Stimulated activated CD8-positive, alpha-beta memory T cell treated with anti-CD3 and anti-CD28 coated beads, Interleukin-15, amount 100 ng/mL, for 48 hours (primary cell): Measurements from ENCODE around the gene CD3D.
"Not testable (repeated sequence)": the region's sequence is repeated elsewhere in the genome, so short reads cannot be mapped to it uniquely, and the experiment has no call there.

Experiments
- DNase-seq, 2 donors: peaks; one replicate each; pipeline ENCODE4 v3.0.0-alpha.2; 2020; ENCODE audit warnings: low read depth in 2 of 2

Gene CD3D

DNA sequence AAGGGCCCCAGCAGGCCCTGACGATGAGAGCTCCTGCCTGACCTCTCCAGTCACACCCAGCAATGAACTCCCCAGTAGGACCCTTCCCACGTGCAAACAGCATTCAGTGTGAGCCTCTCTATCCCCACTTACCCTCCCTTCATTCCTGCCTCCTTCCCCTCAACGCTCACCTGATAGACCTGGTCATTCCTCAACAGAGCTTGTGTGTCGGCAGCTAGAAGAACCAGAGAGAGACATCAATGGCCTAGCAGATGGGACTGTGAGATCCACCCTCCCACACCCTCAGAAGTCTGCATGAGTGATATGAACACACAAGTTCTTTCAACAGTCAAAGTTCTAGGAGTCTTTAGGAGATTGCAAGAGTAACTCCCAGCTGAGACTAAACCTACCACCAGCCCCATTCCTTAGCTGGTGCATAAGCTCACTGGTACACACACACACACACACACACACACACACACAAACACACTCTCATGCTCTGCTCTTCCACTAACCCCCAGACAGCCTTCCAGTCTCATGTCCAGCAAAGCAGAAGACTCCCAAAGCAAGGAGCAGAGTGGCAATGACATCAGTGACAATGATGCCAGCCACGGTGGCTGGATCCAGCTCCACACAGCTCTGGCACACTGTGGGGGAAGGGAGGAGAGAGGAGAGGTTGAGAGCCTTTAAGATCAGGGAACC is 3.1 kb downstream of the CD3D start:
- no peak for DNase-seq

DNA sequence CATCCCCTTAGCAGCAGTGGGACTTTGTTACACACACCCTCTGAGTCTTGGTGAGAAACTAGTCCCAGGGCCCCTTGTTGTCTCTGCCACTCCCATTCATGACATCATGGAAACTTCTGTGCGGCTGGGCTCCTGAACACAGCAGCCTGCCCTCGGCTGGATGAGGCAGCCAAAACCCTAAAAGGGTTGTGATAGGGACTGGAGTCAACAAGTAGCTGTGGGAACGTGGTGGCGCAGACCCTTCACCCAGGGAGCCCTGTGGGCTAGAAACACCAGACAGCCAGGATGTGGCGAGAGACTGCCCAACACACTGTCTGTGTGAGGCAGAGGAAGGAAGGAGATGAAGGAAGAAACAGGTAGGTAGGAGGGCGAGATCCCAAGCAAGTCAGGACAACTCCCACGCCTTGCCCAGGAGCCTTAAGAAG is 3.9 kb downstream of the CD3D start:
- peak; percentile 82 to 87 for DNase-seq

DNA sequence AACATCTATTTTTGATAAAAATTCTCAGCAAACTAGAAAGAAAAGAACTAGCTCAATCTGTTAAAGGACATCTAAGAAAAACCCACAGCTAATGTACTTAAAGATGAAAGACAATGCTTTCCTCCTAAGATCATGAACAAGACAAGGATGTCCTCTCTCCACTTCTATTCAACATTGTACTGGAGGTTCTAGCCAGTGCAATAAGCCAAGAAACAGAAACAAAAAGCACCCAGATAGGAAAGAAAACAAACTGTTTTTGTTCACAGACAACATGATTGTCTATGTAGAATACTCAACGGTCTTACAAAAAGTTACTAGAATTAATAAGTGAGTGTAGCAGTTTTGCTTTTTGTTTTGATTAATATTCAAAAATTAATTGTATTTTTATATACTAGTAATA is 7.8 kb downstream of the CD3D start:
- DNase-seq, result no peak

DNA sequence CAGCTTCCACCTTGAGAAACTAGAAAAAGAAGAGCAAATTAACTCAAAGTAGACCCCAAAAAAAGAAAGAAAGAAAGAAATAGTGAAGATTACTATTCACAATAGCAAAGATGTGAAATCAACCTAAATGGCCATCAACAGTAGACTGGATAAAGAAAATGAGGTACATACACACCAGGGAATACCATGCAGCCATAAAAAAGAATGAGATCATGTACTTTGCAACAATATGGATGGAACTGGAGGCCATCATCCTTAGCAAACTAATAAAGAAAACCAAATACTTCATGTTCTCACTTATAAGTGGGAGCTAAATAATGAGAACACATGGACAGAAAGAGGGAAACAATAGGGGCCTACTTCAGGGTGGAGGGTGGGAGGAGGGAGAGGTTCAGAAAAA is 13.8 kb downstream of the CD3D start:
- no peak for DNase-seq

DNA sequence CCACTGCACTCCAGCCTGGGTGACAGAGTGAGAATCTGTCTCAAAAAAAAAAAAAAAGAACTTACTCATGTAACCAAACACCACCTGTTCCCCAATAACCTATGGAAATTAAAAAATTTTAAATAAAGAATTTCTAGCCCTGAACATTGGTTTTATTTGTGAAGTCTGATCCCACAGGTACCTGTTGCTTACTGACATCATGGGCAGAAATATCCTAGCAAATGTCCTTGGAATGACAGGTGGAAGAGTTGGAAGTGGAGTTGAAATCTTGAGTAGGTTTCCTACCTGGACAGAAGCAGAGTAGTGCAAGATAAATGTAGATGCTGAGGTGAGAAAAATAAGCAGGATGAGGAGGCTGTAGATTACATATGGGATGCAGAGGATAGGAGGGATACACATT is 17.2 kb downstream of the CD3D start:
- no peak for DNase-seq

DNA sequence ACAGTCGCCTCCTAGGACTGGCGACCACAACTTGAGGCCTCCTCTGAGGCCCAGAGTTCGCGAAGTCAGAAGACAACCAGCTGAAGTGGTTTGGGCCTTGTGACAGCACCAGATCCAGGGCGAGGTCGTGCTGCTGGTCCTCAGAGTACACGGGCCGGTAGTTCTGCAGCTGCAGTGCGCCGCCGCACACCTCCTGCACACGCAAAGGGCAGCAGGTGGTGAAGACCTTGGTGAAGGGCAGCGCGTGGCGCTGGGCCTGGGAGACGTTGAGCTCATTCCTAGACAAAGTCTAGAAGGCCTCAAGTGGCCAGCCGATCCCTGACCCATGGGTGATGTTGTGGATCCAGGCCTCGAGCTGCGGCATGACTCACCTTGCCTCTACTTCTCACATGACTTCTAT is 19.8 kb downstream of the CD3D start:
- no peak for DNase-seq

DNA sequence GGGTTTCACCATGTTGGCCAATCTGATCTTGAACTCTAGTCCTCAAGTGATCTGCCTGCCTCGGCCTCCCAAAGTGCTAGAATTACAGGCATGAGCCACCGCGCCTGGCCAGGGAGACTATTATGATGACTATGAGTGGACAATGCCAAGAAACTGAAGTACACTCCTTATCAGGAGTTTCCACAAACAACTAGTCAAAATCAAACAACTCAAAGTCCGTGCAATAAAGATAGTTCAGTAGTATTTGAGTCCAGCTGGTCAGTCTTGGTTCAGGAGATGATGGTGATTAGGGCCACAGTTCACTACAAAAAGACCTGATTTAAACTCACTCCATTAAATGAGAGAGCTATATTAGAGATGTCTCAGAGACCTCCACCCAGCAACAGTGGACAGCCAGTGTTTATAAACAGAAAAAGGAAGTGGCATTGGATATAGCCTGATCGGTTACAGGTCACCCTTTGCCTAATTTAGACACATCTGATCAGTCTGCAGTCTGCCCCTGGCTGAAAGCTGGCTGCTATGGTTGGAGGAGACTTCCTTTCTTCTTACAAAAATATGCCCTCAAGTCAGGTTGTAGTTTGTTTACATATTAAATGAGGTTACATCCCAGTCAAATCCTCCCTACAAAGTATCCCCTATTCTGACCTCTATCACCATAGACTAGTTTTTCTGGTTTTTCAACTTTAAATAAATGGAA is 21.0 kb downstream of the CD3D start:
- DNase-seq, result no peak

DNA sequence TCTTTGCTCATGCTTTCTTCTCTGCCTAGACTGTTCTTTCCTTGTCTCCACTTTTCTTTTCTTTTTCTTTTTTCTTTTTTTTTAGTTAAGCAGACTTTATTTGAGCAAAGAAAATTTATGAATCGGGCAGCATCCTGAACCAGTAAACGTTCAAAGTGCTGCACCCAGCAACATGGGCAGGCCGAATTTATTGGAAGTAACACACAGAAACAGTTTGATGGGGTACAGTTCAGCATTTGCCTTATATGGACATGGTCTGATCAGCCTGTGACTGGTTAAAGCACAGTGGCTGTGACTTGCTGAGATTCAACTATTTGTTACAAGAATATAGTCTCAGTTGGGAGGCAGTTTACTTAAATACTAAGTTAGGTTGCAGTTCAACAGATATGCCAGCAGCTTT is 22.0 kb downstream of the CD3D start:
- no peak for DNase-seq

DNA sequence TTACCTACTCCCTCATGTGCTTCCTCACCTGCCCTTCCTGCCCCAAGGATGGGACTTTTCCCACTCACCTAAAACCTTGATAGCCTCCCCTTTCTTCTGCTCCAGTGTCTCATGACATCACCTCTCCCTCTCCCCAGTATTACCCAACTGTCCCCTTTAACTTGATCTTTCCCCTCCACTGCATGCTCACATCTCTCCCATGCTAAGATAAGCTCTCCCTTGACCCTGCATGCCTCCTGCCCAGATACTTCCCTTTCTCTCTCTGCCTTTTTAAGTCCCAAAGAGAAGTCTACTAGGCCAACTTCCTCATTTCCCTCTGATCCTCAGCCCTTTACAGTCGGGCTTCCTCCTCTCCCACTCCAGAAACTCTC is 23.2 kb downstream of the CD3D start:
- DNase-seq, result no peak

DNA sequence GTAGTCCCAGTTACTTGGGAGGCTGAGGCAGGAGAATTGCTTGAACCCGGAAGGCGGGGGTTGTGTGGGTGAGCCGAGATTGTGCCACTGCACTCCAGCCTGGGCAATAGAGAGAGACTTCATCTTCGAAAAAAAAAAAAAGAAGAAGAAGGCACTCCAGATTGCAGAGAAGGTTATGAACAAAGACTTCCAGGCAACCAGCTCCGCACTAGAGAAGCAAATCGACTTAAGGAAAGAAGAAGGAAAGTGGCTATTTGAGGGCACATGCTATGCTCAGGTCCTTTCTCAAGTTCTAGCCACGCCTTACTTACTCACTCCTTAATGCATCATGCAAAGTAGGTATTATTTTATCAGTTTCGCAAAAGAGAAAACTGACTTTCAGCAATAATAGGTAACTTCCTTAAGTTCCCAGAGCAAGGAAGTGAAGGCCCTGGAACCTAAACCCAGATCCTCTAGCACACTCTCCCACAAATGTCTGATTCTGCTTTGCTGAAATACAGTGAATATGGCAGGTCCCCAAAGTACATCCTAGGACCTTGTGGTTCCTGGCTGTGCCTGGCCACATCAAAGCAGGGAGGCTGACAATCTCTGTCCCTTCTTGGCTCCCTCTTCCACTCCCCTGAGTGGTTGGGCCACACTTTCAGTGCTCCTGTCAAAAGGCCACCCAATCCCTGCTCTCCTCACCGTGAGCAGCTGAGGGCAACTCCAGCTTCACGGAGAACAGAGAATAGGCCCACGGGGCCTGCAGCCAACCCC is 23.7 kb downstream of the CD3D start:
- no peak for DNase-seq

DNA sequence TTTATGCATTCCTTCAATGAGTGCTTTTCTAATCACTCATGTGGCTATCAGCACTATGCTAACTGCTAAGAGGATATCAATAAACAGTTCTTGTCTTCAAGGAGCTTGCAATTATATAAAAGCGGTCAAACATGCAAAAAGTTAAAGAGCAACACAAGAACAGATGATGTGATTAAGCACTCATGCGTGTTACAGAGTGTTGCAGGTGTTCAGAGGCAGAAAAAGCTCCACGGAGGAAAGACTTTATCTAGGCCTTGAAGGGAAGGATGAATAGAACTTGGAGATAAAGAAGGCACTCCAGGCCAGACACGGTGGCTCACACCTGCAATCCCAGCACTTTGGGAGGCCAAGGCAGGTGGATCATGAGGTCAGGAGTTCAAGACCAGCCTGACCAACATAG is 24.4 kb downstream of the CD3D start:
- DNase-seq, result no peak

DNA sequence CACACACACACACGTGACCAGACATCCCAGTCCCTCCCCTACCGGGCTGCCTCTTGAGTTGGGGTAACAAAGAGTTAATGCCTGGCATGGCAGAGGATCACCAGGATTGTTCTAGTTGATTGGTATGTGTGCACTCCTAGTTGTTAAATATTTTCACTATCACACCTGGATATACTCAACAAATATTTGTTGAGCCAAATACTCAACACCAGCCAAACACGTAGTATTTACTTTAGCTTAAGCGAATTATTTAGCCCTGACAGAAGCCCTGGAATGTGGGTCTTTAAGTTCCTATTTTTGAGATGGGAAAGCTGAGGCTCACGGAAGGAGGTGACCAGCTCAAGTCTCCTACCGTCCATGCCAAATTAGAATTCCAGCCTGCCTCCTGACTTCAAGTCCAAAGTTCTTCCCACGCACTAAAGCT is 27.5 kb downstream of the CD3D start:
- DNase-seq, result no peak

DNA sequence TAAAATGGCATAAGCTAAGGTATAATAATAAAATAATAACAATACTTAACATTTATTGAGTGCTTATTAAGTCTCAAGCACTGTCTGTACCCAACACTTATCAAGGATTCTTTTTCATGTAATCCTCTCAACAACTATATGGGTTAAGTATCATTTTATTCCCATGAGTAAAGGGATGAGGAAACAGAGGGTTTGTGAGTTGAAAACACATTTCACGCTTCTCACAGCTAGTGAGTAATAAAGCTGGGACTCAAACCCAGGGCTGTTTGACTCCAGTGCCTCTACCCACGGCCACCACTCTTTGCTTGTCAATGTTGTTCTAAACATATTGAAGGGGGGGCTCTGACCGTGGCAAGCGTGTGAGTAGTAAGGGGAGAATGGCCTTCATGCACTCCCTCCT is 29.3 kb downstream of the CD3D start:
- no peak for DNase-seq

DNA sequence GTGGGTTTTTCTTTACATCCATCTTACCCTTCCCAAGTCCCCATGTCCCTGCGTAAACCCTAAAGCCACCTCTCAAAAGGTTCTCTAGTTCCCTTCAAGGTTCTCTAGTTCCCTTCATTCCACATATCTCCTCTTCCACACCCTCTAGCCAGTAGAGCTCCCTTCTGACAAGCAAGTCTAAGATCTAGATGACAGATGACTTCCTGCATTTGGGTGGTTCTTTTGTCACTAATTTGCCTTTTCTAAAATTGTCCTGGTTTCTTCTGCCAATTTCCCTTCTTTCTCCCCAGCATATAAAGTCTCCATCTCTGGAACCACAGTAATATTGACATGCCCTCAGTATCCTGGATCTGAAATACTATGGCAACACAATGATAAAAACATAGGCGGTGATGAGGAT is 30.2 kb downstream of the CD3D start:
- no peak for DNase-seq

DNA sequence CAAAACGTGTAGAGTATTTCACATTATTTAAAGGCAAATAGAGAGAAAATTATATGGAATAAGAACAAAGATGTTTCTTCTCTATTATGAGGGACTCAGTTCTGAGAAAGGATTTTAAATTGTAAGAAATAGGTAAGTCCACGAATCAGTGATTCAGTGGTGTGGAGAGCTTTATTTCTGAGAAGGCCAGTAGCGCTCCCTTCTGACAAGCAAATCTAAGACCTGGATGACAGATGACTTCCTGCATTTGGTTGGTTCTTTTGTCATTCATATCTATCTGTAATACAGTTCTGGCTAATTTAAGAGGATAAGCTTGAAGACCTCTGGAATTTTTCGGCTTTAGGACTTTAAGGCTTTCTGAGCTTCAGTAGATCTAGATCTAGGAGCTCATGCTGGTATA is 31.0 kb downstream of the CD3D start:
- DNase-seq, result no peak

DNA sequence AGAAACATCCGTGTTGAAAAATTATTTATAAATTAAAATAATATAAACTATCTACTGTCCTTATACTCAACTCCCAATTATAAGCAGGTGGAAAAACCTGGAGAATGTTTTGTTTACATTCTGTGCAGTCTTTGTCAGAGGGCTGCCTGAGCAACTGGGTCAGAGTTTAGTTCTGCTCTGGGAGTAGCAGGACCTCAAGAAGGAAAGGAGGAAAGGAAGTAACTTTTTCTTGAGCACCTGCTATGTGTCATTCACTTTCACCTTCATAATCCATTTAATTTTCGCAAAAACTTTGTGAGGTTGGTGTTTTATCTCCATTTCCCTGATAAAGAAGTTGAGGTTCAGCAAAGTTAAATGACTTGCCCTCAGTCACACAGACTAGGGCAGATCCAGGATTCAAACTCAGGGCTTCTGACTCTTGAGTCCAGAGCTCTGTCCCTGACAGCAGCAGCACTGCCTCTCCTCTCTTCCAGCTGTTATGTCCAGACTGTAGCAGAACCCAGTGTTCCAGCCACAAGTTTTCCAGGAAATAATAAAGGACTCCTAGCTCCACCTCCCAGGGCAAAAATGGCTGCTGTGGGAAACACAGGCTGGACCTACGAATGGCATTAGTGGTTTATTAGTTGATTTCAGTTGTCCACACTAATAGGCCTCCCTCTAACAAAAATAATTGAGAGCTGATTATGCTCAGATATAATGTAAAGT is 31.6 kb downstream of the CD3D start:
- DNase-seq, result no peak

DNA sequence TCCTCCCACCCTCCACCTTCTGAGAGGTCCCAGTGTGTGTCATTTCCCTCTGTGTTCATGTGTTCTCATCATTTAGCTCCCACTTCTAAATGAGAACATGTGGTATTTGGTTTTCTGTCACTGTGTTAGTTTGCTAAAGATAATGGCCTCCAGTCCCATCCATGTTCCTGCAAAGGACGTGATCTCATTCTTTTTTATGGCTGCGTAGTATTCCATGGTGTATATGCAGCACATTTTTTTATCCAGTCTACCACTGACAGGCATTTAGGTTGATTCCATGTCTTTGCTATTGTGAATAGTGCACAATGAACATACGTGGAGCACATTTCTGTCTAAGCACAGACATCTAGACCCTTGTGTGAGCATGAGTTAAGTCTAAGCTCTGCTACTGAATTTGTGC is 32.2 kb downstream of the CD3D start:
- DNase-seq, result no peak

DNA sequence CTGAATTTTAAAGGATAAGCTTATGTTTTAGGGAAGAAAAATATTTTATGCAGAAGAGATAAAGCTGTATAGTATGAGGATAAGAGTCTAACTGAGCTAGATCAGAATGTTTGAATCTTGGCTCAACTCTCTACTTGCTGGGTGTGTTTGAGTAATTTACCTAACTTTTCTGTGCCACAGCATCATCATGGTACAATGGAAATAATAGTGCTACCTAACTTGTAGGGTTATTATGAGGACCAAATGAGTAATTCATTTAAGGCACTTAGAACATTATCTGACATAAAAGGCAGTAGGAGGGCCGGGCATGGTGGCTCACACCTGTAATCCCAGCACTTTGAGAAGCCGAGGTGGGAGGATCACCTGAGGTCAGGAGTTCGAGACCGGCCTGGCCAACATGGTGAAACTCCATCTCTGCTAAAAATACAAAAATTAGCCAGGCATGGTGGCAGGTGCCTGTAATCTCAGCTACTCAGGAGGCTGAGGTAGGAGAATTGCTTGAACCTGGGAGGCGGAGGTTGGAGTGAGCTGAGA is 33.4 kb downstream of the CD3D start:
- not testable (repeated sequence) for DNase-seq

DNA sequence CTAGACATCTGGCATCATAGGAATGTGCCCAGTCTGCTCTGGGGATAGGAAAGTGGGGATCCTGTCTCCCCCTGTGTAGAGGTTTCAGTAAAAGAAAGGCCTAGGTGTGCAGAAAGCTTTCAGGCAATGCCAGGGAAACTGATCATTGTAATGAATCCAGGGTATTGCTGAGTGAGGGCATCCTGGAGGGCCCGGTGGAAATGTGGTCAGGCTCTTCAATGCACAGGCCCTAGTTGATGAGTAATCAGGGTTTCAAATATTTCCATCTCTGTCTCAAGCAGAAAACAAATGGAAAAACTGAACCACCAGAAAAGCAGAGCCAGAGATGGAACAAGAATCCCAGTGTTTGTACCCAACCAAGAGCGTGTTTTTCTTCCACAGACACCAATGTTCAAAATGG is 35.9 kb downstream of the CD3D start:
- DNase-seq, result no peak

DNA sequence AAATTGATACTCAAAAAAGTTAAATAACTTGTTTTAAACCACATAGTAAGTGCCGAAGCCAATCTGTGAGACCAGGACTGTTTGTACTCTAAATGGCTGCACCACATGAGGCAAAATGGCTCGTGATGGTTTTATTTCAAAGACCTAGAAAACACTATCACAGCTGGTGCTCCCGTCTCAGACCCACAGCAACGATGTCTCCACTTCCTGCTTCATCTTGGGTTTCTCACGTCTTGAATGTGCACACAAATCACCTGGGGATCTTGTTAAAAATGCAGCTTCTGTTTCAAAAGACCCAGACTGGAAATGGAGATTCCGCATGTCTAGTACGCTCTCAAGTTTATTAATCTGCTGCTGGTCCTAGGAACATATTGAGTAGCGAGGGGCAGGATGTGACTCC is 36.8 kb downstream of the CD3D start:
- DNase-seq, result no peak

DNA sequence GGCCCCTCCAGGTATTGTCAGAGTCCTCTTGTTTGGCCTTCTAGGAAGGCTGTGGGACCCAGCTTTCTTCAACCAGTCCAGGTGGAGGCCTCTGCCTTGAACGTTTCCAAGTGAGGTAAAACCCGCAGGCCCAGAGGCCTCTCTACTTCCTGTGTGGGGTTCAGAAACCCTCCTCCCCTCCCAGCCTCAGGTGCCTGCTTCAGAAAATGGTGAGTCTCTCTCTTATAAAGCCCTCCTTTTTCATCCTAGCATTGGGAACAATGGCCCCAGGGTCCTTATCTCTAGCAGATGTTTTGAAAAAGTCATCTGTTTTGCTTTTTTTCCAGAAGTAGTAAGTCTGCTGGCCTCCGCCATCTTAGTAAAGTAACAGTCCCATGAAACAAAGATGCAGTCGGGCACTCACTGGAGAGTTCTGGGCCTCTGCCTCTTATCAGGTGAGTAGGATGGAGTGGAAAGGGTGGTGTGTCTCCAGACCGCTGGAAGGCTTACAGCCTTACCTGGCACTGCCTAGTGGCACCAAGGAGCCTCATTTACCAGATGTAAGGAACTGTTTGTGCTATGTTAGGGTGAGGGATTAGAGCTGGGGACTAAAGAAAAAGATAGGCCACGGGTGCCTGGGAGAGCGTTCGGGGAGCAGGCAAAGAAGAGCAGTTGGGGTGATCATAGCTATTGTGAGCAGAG is 37.8 kb downstream of the CD3D start, which contains the start of gene CD3E:
Gene CD3E, plus strand, starts transcription at position 163 of the 681 bp plus-strand sequence. Its CDS starts 223 bp downstream, at position 386.
- peak in 1 of 2 donors; percentile 53 for DNase-seq

DNA sequence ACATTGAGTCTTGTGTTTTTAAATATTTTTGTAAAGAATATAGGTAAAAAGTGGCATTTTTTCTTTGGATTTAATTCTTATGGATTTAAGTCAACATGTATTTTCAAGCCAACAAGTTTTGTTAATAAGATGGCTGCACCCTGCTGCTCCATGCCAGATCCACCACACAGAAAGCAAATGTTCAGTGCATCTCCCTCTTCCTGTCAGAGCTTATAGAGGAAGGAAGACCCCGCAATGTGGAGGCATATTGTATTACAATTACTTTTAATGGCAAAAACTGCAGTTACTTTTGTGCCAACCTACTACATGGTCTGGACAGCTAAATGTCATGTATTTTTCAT is 38.3 kb downstream of the CD3D start:
- DNase-seq, result no peak
